Glomerular endothelial cell (primary cell): ENCODE results near the gene PRDX4. TPM values are rescaled to one million over a fixed set of nuclear protein-coding genes. Genes with fewer than 3 reads are reported as not detected.
"Not testable (repeated sequence)": the region's sequence is repeated elsewhere in the genome, so short reads cannot be mapped to it uniquely, and the experiment has no call there.

ENCODE experiments used
- DNase-seq: peaks from one replicate; pipeline ENCODE4 v3.0.0-alpha.2; 2011; ENCODE audit warnings: low read depth, low spot score; ENCODE audit errors: extremely low read depth
- total RNA-seq: library from RNA; depleted of rRNA; stranded (reverse); fragments of >200 nt; gene quantifications from 2 replicates; pipeline ENCODE4 v1.2.3, GENCODE V29; 2015

PRDX4 gene
- total RNA-seq, 1 donor from 2014 or later, result 186 TPM

- no peak for DNase-seq
Observed at GRCh38 chrX:23670528-23670927, 3.2 kb downstream of the PRDX4 start.

GRCh38 chrX:23673108-23673507, 5.8 kb downstream of the PRDX4 start:
- DNase-seq, result no peak

GRCh38 chrX:23676486-23676885, 9.2 kb downstream of the PRDX4 start:
- DNase-seq, result not testable (repeated sequence)

GRCh38 chrX:23692166-23692565, 24.9 kb downstream of the PRDX4 start:
- no peak for DNase-seq

GRCh38 chrX:23694606-23695005, 27.3 kb downstream of the PRDX4 start:
- DNase-seq, result peak; percentile 10

GRCh38 chrX:23699636-23700194, 32.4 kb downstream of the PRDX4 start:
- DNase-seq, result no peak

- no peak for DNase-seq
Observed at GRCh38 chrX:23704673-23705206, 37.4 kb downstream of the PRDX4 start.

GRCh38 chrX:23705235-23705634, 37.9 kb downstream of the PRDX4 start:
- DNase-seq, result no peak

GRCh38 chrX:23720117-23720677, 52.9 kb downstream of the PRDX4 start:
- DNase-seq, result no peak

- no peak for DNase-seq
Observed at GRCh38 chrX:23726191-23726590, 58.9 kb downstream of the PRDX4 start.

- no peak for DNase-seq
Observed at GRCh38 chrX:23727206-23727605, 59.9 kb downstream of the PRDX4 start.

GRCh38 chrX:23729214-23729613, 61.9 kb downstream of the PRDX4 start:
- DNase-seq, result no peak

GRCh38 chrX:23731951-23732350, 64.7 kb downstream of the PRDX4 start:
- DNase-seq, result no peak

GRCh38 chrX:23732704-23733103, 65.4 kb downstream of the PRDX4 start:
- DNase-seq, result no peak

Other genes with a start within 250 kb of the PRDX4 start
- gene ACOT9, start 75.8 kb downstream of the PRDX4 start, total RNA-seq, result 64.1 and 90.7 TPM in 2 replicates
- gene SAT1, start 115.7 kb downstream of the PRDX4 start, total RNA-seq, result 150 and 334 TPM in 2 replicates
- 15.9 and 16.2 TPM in 2 replicates for gene APOO, start 240.4 kb downstream of the PRDX4 start, total RNA-seq
- not detected in 2 replicates for gene CXorf58, start 240.5 kb downstream of the PRDX4 start, total RNA-seq